ENCODE results near the gene CPNE9.

CPNE9 gene

DNA sequence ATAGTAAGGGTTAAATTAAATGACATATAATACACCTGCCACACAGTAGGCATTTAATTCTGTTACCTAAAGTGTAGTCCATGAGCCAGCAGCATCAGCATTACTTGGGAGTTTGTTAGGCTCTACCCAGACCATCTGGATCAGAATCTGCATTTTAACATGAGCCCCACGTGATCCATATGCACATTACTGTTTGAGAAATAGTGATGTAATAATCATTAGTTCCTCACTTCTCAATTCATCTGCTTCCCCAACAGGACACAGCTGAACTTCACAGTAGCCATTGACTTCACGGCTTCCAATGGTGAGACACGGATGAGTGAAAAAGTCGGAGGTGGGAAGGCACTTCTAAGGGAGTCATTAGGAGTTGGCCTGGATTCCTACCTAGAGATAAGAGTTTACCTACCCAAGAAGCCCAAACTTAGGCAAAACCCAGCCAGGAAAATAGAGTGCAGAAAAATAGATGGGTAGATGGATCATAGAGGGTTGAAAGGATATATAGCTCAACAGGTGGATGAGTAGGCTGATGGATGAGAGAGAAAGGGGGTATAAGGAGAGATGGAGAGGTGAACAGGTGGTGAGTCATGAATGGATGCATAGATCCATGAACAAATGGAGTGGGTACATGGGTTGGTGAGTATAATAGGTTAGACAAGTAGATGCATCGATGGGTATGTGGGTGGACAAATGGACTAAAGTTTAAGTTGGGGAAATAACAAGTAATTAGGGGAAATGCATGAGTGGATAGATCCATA is 13.3 kb downstream of the CPNE9 start:
- no peak for DNase-seq

DNA sequence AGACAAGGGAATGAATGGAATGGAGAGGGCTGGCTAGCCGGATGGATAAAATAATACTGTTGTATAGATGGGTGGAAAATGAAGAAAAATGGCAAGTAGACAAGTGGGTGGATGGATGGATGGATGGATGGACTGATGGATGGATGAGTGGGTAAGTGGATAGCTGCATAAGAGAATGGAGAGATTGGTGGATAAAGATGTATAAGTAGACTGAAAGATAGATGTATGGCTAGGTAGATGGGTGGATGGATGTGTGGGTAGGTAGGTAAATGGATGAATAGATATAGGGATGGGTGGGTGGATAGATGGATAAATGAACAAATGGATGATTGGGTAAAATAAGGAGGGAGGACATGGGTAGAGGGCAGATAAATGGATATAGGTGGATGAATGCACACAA is 13.9 kb downstream of the CPNE9 start:
- DNase-seq: no peak

DNA sequence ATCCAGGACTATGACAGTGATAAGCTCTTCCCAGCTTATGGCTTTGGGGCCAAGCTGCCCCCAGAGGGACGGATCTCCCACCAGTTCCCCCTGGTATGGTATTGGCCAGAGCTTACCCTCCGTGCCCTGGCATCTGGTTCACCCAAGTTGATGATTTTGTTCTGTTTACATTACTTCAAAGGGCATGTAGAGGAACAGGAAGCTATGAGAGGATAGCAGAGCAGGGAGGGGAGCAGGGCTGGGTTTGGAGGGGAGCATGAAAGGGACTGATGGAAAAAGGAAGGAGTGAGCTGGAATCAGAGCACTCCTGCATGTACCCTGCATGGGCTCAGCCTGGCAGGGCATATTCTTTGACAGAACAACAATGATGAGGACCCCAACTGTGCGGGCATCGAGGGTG is 14.5 kb downstream of the CPNE9 start:
- no peak for DNase-seq

DNA sequence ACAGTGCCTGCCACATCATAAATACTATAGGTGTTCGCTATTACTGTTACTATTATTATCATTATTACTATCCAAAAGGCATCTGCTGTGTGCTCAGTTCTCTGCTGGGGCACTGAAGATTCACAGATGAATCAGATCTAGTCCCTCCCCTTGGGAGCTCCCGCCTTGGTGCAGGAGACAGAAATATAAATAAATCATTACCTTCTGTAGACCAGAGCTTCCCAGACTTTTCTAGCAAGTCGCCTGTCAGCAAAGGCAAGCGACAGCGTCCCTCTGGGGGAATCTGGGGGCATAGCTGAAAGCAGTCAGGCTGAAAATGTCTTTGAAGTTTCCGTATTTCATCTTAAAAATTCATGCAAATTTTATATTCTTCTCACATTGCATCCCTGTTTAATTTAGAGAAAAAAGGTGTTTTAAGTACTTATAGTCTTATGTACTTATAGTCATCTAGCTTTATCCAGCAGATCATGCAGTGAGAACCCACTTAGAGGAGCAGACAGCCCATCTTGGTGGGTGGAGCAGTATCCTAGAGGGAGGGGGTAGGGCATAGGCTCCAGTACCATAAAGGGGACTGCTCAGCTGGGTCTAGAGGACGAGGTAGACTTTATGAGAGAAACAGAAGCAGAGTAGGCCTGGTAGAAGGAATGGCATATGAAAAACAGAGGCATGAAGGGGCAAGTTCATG is 17.5 kb downstream of the CPNE9 start:
- DNase-seq: peak; percentile 20

DNA sequence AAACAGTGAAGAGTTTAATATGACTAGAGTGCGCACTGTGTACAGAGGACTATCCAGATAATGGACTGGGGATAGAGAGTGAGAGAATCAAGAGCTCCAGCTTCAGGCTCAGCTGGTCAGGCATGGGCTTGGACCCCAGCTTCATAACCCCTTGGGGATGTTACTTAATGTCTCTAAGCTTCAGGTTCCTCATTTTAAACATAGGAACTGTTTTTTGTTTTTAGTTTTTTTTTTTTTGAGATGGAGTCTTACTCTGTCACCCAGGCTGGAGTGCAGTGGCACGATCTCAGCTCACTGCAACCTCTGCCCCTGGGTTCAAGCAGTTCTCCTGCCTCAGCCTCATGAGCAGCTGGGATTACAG is 18.0 kb downstream of the CPNE9 start:
- no peak for DNase-seq

DNA sequence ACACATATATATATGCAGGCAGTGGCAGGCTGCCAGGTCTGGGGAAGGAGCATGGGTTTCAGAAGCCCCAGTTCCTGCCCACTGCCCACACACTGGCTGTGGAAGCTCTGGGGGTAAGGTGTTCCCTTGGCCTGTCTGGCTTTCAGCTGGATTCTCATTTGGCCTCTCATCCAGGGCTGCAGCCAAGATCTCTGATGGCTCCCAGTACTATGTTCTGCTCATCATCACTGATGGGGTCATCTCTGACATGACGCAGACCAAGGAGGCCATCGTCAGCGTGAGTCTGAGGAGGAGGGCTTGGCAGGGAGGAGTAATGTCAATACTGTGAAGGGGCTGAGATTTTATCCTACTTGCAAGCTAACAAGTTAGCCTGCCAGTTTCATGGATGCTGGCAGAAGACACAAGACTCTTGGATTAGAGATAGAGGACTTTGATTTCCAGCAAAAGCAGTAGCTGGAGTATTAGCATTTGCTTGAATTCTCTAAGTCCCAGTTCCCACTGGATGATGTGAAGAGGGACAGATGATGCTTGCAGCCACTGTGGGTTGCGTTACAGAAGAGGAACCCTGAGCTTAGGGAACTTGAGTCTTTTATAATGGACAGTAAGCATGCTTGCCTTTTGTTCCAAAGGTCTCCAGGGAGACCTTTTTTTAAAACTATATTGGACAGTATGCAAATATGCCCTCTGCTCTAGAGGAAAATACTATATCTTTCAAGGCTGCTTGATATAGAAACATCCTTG is 22.3 kb downstream of the CPNE9 start:
- DNase-seq: no peak

DNA sequence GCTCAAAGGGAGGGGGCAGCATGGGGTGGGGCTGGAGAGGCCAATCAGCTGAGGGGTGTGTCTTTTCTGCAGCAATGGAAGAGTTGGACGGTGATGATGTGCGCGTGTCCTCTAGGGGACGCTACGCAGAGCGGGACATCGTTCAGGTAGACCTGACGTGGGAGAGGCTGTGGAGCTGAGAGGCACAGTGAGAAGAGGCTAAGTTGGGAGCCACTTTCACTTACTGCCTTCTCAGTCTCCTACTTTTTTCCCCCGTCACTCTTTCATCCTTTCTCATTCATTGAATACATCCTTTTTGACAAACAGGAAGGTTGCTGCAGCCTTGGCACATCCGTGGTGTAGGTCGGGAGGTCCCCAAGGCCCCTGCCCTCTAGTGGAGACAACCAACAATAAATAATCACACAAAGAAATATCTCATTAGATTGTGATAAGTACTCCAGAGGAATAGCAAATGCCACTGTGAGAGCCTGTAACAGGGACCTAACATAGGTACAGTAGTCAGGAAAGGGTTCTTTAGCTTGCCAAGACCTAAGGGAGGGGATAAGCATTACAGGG is 23.5 kb downstream of the CPNE9 start:
- DNase-seq: no peak

DNA sequence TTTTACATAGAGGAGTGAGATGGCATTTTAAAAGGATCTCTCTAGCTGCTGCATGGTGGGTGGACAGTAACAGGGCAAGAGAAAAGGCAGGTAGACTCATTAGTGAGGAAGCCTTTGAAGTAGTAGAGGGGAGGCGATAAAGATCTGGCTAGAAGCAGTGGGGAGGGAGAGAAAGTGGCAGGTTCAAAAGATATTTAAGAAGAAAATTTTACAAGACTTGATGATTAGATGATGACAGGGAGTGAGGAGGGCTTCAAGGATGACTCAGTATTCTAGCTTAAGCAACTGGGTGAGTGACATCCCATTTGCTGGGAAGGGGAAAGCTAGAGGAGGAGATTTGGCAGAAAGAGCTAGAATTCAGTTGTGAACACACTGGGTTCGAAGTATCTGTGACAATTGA is 24.1 kb downstream of the CPNE9 start:
- no peak for DNase-seq

DNA sequence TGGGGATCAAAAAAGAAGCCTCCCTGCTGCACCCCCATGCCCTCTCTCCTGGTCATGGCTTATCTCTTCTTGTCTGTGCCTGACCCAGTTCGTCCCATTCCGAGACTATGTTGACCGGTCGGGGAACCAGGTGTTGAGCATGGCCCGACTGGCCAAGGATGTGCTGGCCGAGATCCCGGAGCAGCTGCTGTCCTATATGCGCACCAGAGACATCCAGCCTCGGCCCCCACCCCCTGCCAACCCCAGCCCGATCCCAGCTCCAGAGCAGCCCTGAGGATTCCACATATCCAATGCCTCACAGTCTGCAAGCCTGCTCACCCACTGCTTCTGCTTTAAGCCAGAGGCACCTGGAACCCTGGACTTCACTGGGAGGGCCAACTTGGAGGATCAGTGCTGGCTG is 25.8 kb downstream of the CPNE9 start:
- DNase-seq: no peak

DNA sequence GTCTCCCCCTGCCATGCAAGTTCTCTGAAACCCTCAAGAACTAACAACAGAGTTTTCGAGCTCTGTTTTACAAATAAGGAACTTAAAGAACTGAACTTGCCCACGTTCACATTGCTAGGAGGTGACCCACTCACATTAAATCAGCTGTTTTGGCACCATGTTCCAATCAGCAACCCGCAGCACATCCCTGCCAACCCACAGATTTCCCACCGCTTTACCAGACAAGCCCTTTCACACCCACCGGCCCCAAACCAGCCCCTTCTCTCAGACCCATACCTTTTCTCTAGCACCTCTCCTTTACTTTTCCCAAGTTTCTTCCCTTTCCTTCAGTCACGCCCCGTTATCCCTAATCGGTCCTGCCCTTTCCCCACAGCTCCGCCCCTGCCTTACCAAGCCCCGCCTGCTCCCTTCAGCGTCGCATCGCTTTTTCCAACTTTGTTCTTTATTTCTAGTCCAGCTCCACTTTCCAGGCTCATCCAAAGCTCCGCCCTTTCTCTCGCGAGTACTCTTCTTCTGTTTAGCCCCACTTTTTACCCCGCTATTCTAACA is 27.1 kb downstream of the CPNE9 start:
- DNase-seq: no peak

DNA sequence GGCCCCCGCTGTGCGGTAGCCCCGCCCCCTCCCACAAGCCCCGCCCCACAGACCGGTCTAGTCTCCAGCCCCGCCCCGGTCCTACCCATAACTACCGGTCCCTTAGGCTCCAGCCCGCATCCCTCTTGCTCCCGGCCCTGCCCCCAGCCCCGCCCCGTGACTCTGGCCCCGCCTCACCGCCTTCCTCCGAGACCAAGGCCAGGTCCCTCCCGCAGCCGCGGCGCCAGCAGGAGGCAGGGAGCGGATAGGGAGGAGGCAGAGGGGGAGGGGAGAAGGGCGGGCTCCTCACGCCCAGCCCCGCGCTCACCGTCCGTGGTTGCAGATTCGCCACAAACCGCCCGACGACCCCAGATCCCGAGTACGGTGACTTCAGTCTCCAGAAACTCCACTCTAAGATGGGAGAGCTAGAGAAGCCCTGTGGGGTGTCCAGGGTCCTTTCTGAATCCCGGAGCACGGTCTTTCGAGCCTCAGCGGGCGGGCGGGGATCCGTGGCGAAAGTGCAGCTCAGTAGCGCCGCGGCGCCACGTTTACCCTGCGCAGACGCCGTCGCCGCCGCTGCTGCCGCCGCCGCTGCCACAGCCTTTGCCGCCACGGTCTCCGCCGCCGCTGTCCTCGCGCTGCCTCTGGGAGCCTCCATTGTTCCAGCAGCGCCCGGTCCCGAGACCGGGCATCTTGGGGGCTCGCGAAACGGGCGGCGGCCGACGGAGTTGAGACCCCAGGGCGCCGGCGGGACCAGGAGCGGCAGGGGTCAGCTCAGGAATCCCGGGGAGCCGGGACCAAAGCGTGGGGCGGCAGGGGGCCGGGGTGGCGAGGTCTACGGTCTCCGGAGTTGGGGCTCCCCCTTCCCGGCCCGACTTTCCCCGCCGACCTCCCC is 27.8 kb downstream of the CPNE9 start, which contains the start of gene BRPF1:
Gene BRPF1 (plus strand): TSS at position 530 of the 874 bp plus-strand sequence. CDS start 2,406 bp downstream, outside the sequence.
- peak; percentile 100 for DNase-seq

DNA sequence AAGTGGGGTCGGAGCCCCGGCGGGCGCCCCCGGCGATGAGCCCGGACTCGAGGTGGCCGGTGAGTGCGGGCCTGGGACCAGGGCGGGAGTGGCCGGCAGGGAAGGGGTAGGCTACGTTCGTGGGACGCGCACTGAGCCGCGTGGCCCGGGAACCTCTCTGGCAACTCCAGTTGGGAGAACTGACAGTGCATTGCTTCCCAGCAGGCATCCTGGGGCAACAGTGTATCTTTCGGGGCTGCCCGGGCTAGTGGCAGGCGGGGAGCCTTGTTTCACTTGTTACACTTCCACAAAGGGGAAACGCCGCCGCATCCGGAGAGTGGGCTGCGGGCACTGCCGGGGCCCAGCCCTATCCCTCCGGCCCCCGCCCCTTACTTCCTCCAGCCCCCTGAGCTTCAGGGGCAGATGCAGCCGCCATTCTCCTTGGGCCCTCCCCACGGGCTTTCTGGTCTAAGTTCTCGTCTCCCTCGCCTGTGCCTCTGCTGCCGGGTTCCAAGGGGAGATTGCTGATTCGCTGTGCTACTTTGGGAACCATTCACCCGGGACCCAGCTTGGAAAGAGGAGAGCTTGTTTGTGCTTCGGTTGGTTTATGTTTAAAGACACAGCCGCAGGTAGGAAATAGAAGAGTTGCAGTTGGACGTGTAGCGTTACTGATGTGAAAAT is 28.6 kb downstream of the CPNE9 start:
- DNase-seq: no peak

DNA sequence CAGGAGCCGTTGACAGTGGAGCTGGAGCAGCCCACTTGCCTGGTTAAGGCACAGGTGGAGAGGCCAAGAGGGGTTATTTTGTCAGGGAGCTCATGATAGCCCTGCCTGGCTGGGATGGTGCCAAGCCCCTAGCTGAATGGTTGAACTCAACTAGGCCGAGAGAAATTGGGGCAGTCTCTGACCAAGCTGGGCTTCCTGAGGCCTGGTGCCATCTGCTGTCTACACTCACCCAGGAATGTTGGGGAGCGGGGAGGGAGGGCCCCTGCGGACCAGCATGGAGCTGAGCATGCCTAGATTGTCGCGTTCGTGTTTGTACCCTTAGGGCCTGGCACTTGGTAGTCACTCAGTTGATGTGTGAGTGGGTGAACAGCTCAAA is 29.1 kb downstream of the CPNE9 start:
- DNase-seq: no peak

DNA sequence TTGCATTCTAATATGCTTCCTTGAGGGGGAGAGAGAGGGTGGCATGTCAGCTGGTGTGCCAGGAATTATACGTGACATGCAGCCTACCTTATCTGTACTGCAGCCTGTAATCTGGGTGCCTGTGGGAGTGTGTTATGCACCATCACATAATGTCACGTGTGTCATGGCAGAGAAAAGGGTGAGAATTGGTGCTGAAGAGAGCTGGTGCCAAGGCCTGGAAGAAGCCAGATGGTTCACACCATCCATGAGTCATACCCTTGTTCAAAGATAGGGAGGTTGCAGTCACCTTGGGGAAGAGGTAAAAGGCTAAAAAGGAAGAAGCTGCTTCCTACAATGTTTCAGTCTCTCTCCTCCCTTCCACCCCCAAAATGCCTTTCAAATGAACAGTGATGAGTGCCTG is 33.2 kb downstream of the CPNE9 start:
- no peak for DNase-seq

DNA sequence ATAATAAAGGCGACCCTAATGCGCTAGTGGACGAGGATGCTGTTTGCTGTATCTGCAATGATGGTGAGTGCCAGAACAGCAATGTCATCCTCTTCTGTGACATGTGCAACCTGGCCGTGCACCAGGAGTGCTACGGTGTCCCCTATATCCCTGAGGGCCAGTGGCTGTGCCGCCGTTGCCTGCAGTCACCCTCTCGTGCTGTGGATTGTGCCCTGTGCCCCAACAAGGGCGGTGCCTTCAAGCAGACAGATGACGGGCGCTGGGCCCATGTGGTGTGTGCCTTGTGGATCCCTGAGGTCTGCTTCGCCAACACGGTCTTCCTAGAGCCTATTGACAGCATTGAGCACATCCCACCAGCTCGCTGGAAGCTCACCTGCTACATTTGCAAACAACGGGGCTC is 35.5 kb downstream of the CPNE9 start:
- DNase-seq: no peak

DNA sequence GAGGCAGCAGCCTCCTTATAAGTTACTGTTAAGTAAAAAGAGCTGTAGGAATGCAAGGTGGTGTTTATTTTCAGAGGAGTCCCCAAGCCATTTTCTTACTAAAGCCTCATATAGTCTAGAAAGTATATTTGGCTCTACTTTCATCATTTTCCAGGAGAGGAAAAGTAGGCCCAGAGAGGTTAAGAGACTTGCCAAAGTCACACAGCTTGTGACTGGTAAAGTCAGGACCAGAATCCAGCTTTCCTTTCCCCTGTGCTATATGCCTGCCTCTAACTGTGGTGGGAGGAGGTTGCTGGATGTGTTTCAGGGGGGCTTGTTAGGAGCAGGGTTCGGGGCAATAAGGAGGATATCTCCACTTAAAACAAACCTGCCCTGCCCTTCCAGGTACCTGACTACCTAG is 38.9 kb downstream of the CPNE9 start:
- DNase-seq: no peak

DNA sequence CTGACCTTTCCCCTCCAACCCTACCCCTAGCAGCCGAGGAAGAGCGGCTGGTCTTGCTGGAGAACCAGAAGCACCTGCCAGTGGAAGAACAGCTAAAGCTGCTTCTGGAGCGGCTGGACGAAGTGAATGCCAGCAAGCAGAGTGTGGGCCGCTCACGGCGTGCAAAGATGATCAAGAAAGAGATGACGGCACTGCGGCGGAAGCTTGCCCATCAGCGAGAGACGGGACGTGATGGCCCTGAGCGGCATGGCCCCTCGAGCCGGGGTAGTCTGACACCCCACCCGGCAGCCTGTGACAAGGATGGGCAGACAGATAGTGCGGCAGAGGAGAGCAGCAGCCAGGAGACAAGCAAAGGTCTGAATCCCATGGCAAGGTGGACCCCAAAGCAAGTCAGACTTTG is 39.9 kb downstream of the CPNE9 start:
- no peak for DNase-seq

DNA sequence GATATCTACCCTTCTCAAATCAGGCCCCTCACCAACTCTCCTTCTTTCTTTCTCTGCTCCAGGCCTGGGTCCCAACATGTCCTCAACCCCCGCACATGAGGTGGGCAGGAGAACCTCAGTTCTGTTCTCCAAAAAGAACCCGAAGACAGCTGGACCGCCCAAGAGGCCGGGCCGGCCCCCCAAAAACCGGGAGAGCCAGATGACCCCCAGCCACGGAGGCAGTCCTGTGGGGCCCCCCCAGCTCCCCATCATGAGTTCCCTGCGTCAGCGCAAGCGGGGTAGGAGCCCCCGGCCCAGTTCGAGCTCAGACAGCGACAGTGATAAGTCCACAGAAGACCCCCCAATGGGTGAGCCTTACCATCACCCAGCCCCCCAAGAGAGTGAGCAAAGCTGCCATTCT is 40.5 kb downstream of the CPNE9 start:
- DNase-seq: no peak

DNA sequence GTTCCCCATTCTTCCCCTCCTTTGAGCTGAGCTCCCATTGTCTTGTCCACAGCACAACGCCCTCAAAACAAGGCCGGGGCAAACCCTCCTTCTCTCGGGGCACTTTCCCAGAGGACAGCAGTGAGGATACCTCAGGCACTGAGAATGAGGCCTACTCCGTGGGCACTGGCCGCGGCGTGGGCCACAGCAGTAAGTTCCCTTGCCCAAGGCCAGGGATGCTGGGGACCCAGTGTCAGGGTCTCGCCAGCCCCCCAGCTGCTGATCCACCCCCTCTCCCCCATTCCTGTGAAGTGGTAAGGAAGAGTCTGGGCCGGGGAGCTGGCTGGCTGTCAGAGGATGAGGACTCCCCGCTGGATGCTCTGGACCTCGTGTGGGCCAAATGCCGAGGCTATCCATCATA is 41.9 kb downstream of the CPNE9 start:
- no peak for DNase-seq

DNA sequence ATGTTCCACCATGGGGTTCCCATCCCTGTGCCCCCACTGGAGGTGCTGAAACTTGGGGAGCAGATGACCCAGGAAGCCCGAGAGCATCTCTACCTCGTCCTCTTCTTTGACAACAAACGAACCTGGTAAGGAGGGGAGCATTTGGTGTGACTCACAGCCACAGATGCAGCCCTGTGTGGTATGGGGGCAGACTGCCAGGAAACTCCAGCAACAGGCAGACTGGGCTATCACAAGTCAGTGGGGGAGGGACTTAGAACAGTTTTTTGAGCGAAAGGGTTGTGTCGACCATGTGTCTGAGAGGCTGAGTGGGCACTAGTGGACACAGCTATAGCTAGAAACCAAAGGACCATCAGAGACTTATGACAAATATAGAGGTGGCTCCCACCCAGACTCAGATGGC is 42.7 kb downstream of the CPNE9 start:
- DNase-seq: peak; percentile 71

DNA sequence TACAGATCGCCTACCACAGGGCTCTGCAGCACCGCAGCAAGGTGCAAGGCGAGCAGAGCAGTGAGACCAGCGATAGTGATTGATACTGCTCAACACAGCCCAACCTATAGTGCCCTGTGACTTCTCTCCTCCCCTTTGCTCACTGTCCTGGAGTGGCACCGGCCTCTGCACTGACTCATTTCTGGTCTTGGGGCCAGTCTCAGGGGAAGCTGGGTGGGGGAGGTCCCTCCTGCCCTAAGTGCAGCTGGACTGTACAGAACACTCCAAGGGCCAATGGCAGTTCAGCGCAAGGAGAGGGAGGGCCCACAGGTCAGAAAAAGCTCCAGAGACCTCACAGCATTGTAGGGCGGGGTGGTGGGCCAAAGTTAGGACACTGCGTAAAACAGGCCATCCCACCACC is 43.6 kb downstream of the CPNE9 start:
- DNase-seq: no peak

DNA sequence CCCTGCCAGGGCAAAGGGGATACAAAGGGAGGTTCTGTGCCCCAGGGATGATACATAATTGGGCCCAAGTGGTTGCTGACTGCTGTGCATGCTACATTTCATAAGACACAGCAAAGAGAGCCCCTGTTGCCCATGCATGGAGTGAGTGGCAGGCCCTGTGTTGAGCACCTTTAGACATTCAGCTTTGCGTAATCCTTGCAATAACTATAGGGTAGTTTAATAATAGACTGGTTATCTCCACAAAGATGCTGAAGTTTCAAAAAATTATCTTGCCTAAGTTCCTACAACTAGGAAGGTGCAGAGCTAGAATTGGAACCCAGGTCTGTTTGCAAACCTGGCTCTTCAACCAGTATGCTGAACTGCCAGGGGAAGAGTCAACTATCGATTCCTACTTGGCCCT is 44.4 kb downstream of the CPNE9 start:
- no peak for DNase-seq

Measured in fibroblast of skin of scalp (primary cell).